Kidney capillary endothelial cell (primary cell): ENCODE results near the gene FBLN1.
"Not testable (repeated sequence)": the region's sequence is repeated elsewhere in the genome, so short reads cannot be mapped to it uniquely, and the experiment has no call there.

Experiments used
- DNase-seq: peaks from one replicate; pipeline ENCODE4 v3.0.0-alpha.2; 2018; ENCODE audit warnings: low spot score

Gene FBLN1

GRCh38 chr22:45528046-45528445 is 25.4 kb downstream of the FBLN1 start:
- no peak for DNase-seq

GRCh38 chr22:45529105-45529504 is 26.4 kb downstream of the FBLN1 start:
- DNase-seq = no peak

- DNase-seq = no peak
Observed at GRCh38 chr22:45529971-45530575, 27.4 kb downstream of the FBLN1 start.

GRCh38 chr22:45531441-45532234 is 29.0 kb downstream of the FBLN1 start:
- peak; percentile 7 for DNase-seq

- no peak for DNase-seq
Observed at GRCh38 chr22:45532235-45532631, 29.6 kb downstream of the FBLN1 start.

- no peak for DNase-seq
Observed at GRCh38 chr22:45533703-45534102, 31.0 kb downstream of the FBLN1 start.

- DNase-seq = no peak
Observed at GRCh38 chr22:45534339-45535192, 31.9 kb downstream of the FBLN1 start.

GRCh38 chr22:45535290-45535689 is 32.6 kb downstream of the FBLN1 start:
- DNase-seq = no peak

- DNase-seq = not testable (repeated sequence)
Observed at GRCh38 chr22:45535835-45536234, 33.2 kb downstream of the FBLN1 start.

GRCh38 chr22:45537734-45538181 is 35.1 kb downstream of the FBLN1 start:
- DNase-seq = no peak

- no peak for DNase-seq
Observed at GRCh38 chr22:45538281-45538680, 35.6 kb downstream of the FBLN1 start.

- no peak for DNase-seq
Observed at GRCh38 chr22:45540122-45540521, 37.4 kb downstream of the FBLN1 start.

GRCh38 chr22:45541382-45541979 is 38.8 kb downstream of the FBLN1 start:
- DNase-seq = no peak

- no peak for DNase-seq
Observed at GRCh38 chr22:45542001-45542520, 39.4 kb downstream of the FBLN1 start.

- not testable (repeated sequence) for DNase-seq
Observed at GRCh38 chr22:45542736-45543135, 40.1 kb downstream of the FBLN1 start.

- DNase-seq = no peak
Observed at GRCh38 chr22:45543243-45543642, 40.6 kb downstream of the FBLN1 start.

- DNase-seq = no peak
Observed at GRCh38 chr22:45544588-45545170, 42.0 kb downstream of the FBLN1 start.

- no peak for DNase-seq
Observed at GRCh38 chr22:45546333-45547015, 43.8 kb downstream of the FBLN1 start.

GRCh38 chr22:45547016-45547345 is 44.3 kb downstream of the FBLN1 start:
- DNase-seq = no peak

- DNase-seq = no peak
Observed at GRCh38 chr22:45547731-45548130, 45.0 kb downstream of the FBLN1 start.

GRCh38 chr22:45548247-45548840 is 45.7 kb downstream of the FBLN1 start:
- no peak for DNase-seq
